Measurements from ENCODE around the gene SAMD3. TPM values are rescaled to one million over a fixed set of nuclear protein-coding genes. Genes with fewer than 3 reads are reported as not detected.
"Not testable (repeated sequence)": the region's sequence is repeated elsewhere in the genome, so short reads cannot be mapped to it uniquely, and the experiment has no call there.

SAMD3 gene
- total RNA-seq = 0.30 TPM

GRCh38 chr6:130222775-130223174, at the start of gene SAMD3:
SAMD3 (minus strand) TSS chr6:130222951; CDS start chr6:130215273, 7,678 bp downstream.
- ATAC-seq (no peak), DNase-seq (ENCODE audit: low spot score) (no peak)

- DNase-seq (ENCODE audit: low spot score) = no peak
- no peak for ATAC-seq
These were observed 47.4 kb upstream of the SAMD3 start for GRCh38 chr6:130269969-130270635.

- DNase-seq (ENCODE audit: low spot score); ATAC-seq: not testable (repeated sequence)
These were observed 42.8 kb upstream of the SAMD3 start for GRCh38 chr6:130265553-130265952.

- DNase-seq (ENCODE audit: low spot score) = no peak
- ATAC-seq = no peak
These were observed 39.3 kb upstream of the SAMD3 start for GRCh38 chr6:130262008-130262407.

GRCh38 chr6:130261558-130261957, 38.8 kb upstream of the SAMD3 start:
- not testable (repeated sequence) for DNase-seq (ENCODE audit: low spot score)

GRCh38 chr6:130260614-130261241, 38.0 kb upstream of the SAMD3 start:
- DNase-seq (ENCODE audit: low spot score); ATAC-seq: not testable (repeated sequence)

More at GRCh38 chr6:130261558-130261957, 38.8 kb upstream of the SAMD3 start:
- not testable (repeated sequence) for ATAC-seq

GRCh38 chr6:130260050-130260462, 37.3 kb upstream of the SAMD3 start:
- not testable (repeated sequence) for DNase-seq (ENCODE audit: low spot score); ATAC-seq

- DNase-seq (ENCODE audit: low spot score) (no peak), ATAC-seq (no peak)
These were observed 36.8 kb upstream of the SAMD3 start for GRCh38 chr6:130259557-130259956.

GRCh38 chr6:130259140-130259539, 36.4 kb upstream of the SAMD3 start:
- ATAC-seq = no peak

GRCh38 chr6:130252527-130253237, 29.9 kb upstream of the SAMD3 start:
- ATAC-seq (no peak), DNase-seq (ENCODE audit: low spot score) (no peak)

More at GRCh38 chr6:130259140-130259539, 36.4 kb upstream of the SAMD3 start:
- no peak for DNase-seq (ENCODE audit: low spot score)

GRCh38 chr6:130245267-130245666, 22.5 kb upstream of the SAMD3 start:
- DNase-seq (ENCODE audit: low spot score) (no peak), ATAC-seq (no peak)

- DNase-seq (ENCODE audit: low spot score) (no peak), ATAC-seq (no peak)
These were observed 22.0 kb upstream of the SAMD3 start for GRCh38 chr6:130244728-130245127.

- DNase-seq (ENCODE audit: low spot score) = no peak
- no peak for ATAC-seq
These were observed 17.5 kb upstream of the SAMD3 start for GRCh38 chr6:130240232-130240631.

GRCh38 chr6:130239755-130240154, 17.0 kb upstream of the SAMD3 start:
- ATAC-seq (no peak), DNase-seq (ENCODE audit: low spot score) (no peak)

- DNase-seq (ENCODE audit: low spot score) (no peak), ATAC-seq (no peak)
These were observed 10.6 kb upstream of the SAMD3 start for GRCh38 chr6:130233330-130233729.

- not testable (repeated sequence) for DNase-seq (ENCODE audit: low spot score); ATAC-seq
These were observed 7.8 kb upstream of the SAMD3 start for GRCh38 chr6:130230531-130230930.

GRCh38 chr6:130229645-130230044, 6.9 kb upstream of the SAMD3 start:
- DNase-seq (ENCODE audit: low spot score) = no peak
- ATAC-seq = no peak

GRCh38 chr6:130223508-130223907, 757 bp upstream of the SAMD3 start:
- no peak for ATAC-seq
- DNase-seq (ENCODE audit: low spot score) = no peak

GRCh38 chr6:130218134-130218533, 4.6 kb downstream of the SAMD3 start:
- DNase-seq (ENCODE audit: low spot score) (no peak), ATAC-seq (no peak)

- DNase-seq (ENCODE audit: low spot score) (no peak), ATAC-seq (no peak)
These were observed 6.1 kb downstream of the SAMD3 start for GRCh38 chr6:130216620-130217019.

GRCh38 chr6:130215526-130215925, 7.2 kb downstream of the SAMD3 start:
- ATAC-seq (no peak), DNase-seq (ENCODE audit: low spot score) (no peak)

Measured in left lobe of liver (tissue), 2 donors.